ENCODE data around the gene CNTN5.
"Not testable (repeated sequence)": the region's sequence is repeated elsewhere in the genome, so short reads cannot be mapped to it uniquely, and the experiment has no call there.

Gene CNTN5

DNA sequence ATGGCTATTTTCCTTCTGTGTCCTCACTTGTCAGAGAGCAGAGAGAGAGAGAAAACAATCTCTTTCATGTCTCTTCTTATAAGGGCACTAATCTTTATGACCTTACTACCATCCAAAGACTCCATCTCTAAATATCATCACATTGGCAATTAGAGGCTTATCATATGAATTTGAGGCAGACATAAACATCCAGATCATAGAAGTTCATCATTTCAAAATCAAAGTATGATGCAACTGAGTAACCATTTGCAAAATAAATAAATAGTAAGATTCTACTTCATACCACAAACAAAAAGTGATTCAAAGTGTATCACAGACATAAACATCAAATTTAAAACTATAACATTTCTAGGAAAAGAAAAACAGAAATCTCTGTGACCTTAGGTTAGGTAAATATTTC is 1161.6 kb downstream of the CNTN5 start:
- no peak for DNase-seq (ENCODE audit: low read depth in 4 of 4, low spot score in 1 of 4)

DNA sequence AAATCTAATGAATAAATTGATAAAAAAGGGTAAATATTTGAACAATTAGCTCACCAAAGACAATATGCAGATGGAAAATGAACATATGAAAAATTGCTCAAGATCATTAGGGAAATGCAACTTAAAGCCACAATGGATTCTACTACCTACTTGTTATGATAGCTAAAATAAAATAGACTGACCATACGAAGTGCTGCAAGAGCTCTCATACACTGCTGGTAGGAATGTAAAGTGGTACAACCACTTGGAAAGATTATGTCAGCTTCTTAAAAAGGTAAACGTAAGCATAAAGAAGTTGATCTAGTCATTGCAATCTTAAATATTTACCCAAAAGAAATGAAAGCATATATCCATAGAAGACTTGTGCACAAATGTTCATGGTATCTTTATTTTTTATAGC is 1162.2 kb downstream of the CNTN5 start:
- no peak for DNase-seq (ENCODE audit: low read depth in 4 of 4, low spot score in 1 of 4)

DNA sequence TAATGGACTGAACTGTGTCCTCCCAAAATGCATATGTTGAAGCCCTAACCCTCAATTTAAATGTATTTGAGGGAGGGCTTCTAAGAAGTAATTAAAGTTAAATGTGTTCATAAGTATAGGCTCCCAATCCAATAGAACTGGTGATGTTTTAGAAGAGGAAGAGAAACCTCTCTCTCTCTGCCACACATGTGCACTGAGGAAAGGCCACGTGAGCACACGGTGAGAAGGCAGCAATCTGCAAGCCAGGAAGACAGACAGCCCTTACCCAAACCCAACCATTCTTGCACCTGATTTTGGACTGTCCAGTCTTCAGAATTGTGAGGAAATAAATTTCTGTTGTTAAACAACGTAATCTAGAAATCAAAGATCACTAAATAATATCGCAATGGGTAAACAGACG is 1164.8 kb downstream of the CNTN5 start:
- DNase-seq (ENCODE audit: low read depth in 4 of 4, low spot score in 1 of 4): no peak

DNA sequence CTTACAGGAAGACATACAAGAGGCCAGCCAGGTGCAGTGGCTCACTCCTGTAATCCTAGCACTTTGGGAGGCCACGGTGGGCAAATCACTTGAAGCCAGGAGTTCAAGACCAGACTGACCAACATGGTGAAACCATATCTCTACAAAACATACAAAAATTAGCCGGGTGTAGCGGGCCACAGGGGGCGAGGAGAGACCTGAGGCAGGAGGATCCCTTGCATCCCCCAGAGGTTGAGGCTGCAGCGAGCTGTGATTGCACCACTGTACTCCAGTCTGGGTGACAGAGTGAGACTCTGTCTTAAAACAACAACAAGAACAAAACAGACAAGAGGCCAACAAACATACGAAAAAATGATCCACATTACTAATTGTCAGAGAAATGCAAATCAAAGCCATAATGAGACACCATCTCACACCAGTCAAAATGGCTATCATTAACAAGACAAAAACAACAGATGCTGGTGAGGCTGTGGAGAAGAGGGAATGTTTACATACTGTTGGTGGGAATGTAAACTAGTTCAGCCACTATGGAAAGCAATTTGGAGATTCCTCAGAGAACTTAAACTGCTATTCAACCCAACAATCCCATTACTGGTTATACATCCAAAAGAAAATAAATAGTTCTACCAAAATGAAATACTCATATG is 1167.5 kb downstream of the CNTN5 start:
- no peak for DNase-seq (ENCODE audit: low read depth in 4 of 4, low spot score in 1 of 4)

DNA sequence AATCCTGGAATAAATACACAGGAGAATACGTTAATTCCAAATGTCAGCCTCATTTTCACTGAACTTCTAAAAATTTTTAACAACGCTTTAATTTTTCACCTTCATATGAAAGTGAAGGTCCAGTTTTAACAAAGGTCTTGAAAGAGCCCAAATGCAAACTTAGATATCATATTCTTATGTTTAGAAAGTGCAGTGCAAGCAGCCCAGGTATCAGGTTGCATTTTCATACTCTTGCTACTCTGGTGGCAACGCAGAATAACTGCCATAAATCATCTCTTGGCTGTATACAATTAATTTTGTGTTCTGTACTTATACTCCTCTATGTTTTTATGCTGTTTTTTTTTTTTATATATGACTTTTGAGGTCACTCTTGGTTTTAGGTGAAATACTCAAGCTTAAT is 1169.6 kb downstream of the CNTN5 start:
- DNase-seq (ENCODE audit: low read depth in 4 of 4, low spot score in 1 of 4): no peak

DNA sequence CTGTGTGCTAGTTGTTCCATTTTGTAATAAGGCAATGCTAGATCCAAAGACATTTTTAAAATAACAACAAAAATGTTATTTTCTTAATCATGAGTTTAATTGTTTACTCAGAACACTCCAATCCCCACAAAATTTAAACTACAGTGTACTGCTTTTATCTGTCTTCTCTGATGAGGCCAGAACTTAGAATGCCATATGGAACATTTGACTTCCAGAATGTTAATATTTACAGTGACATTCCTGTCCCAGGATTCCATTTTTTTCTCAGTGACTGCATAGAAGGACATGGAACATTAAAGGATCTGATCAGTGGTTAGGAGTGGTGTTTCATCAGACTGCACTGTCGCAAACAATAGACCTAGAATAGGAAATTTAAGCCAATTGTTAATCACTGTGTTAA is 1171.4 kb downstream of the CNTN5 start:
- no peak for DNase-seq (ENCODE audit: low read depth in 4 of 4, low spot score in 1 of 4)

DNA sequence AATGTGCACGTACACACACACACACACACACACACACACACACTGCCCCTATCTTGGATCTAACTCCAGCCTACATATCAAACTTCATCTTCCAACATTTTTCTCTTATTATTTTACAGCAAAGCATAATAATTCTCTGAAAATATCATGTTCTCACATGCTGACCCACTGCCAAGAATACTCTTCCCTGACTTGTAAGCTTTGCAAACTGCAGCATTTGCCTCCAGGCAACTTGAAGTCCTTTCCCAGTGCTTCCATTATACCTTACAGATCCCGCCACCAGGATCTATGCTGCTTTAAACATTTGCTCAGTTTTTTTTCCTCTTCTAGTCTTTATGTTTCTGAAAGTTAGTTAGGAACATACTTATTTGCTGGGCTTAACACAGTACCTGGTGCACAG is 1183.0 kb downstream of the CNTN5 start:
- DNase-seq (ENCODE audit: low read depth in 4 of 4, low spot score in 1 of 4): no peak

DNA sequence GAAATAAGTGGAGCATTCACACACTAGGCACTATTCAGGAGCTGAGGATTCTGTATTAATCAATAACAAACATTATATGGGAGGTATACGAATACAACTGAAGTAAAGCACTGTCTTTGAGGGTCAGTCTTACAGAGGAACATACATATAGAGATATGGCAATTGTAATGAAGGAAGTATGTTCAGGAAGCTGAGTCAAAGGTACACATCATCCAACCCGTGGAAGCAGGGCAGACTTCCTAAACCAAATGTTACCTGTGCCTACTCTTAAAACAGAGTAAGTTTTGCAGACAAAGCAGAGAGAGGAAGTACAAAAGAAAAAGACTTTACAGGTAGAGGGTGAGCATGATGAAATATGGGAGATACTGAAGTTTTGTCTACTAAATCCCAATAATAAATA is 1185.2 kb downstream of the CNTN5 start:
- DNase-seq (ENCODE audit: low read depth in 4 of 4, low spot score in 1 of 4): no peak

DNA sequence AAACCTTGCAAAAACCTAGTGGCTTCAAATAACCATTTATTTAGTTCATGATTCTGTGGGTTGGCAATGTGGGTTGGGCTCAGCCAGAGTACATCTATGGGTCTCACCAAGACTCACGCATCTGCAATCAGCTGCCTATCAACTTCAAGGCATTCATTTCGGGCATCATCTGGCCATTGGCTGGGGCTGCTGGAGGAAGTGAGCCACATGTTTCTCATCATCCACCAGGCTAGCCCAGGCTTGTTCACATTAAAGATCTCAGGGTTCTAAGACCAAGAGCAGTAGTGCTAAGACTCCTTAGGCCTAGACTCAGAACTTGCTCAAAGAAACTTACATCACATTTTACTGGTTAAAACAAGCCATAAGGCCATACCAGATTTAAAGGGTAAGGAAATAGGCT is 1187.5 kb downstream of the CNTN5 start:
- no peak for DNase-seq (ENCODE audit: low read depth in 4 of 4, low spot score in 1 of 4)

DNA sequence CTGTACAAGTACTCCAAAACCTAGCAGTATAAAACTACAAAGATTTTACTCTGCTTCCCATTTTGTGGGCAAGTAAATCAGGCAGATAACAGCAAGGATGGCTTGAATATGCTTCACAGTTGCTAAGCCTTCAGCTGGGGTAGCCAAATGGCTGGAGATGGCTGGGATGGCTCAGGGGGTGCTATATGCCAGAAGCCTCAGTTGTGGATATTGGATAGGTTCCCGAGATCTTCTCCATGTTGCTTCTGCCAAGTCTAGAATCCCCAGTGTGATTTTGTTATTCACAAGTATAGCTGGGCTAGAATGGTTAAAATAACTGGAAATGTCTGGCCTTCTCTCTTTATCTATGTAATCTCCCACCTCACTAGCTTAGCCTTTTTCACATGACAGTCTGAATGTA is 1194.0 kb downstream of the CNTN5 start:
- DNase-seq (ENCODE audit: low read depth in 4 of 4, low spot score in 1 of 4): no peak

DNA sequence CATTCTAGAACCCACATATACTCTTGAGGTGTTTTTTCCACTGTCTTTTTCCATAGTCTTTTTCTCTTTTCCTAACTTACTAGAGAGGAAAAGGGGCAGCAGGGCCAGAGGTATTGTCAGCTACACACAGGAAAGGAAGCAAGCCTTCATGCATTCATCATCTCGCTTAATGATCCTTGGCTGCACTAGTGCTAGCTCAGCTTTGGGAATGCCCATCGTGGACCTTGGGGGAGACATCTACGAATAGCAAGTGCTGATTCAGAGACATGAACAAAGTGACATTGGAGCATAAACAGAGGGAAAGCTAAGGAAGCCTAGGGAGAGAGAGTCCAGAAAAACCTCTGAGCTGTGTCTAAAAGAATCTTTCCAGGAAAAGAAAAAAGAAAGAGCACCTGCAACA is 1200.1 kb downstream of the CNTN5 start:
- no peak for DNase-seq (ENCODE audit: low read depth in 4 of 4, low spot score in 1 of 4)

DNA sequence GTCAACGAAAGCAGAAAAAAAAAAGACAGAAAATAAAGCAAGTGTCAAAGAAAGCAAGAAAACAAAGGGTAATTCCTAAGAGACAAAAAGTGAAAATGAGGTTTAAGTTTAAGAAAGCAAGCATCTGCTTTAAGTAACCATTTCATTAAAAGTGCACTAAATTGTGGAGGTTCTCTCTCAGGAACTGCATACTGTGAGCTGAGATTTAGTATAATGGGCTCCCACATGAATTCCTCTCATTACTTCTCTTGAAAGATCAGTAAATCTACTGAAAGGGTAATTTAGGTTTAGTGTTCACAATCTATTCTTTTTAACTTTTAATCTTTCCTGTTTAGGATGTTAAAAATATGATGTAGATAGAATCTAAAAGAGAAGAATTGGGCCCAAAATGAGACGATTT is 1201.0 kb downstream of the CNTN5 start:
- DNase-seq (ENCODE audit: low read depth in 4 of 4, low spot score in 1 of 4): no peak

DNA sequence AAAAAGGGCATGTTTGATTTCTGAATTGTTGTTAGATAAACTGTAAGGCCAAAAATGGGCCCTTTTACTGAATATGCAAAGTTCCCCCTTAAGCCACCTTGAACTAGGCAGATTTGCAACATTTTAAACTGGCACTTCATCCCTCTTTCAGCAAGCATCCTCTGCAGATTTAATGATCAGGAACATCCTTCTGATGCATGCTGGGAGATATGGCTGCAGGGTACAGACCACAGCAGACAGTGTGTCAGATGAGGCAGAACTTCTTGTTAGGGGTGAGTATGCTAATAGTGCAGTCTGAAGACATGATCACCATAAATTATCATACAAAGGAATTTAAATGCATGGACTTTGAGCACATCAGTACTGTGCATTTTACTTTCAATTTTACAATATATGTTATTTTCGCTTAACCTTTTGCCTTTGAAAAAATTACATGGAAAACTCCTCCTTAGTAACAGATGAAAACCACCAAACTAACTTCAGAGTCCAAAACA is 1203.8 kb downstream of the CNTN5 start:
- no peak for DNase-seq (ENCODE audit: low read depth in 4 of 4, low spot score in 1 of 4)

DNA sequence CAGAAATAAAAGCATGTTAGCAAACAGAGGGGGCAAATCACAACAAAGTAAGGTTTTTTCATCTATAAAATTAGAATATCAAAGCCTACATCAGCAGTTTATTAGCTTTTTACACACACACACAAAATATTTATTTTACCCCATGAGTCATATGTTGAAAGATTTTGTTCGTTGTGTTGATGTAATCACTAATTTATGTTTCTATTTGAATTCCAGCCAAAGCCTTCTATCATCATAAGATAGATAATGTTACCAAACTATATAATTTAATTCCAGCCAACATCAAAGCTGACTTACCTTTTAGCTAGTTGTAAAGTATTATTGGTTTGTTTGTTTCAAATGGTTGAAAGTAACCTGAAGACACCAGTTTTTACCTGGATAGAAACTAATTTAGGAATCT is 1208.3 kb downstream of the CNTN5 start:
- DNase-seq (ENCODE audit: low read depth in 4 of 4, low spot score in 1 of 4): no peak

DNA sequence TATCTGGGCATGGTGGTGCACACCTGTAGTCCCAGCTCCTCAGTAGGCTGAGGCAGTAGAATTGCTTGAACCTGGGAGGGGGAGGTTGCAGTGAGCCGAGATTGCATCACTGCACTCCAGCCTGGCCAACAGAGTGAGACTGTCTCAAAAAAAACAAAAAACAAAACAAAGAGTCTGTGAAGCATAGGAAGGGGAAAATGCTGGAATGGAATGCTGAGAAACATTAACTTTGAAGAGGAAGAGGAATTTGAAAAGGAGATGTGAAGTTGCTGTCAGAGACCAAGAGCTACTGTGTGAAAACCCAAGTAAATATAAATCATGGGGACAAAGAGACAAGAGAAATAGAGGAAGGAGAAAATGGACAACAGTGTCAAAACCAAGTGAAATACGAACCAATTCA is 1211.3 kb downstream of the CNTN5 start:
- DNase-seq (ENCODE audit: low read depth in 4 of 4, low spot score in 1 of 4): no peak

DNA sequence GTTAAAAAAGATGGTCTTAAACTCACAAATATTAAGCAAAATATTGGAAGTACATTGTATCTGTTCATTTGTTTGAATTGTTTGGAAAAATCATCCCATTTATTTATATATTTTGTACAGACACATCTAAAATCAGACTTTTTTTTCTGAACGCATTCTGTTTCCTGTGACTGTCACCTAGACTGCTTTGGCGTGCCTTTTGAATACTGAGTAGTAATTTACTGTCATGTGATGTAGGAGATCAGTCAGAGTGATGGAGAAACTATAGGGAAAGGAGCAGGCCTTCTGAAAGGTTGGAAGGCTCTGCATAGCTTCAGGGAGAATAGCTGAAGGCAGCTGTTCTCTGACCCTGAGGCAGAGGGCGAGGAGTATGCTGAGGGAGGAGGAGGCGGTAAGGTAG is 1214.3 kb downstream of the CNTN5 start:
- DNase-seq (ENCODE audit: low read depth in 4 of 4, low spot score in 1 of 4): no peak

DNA sequence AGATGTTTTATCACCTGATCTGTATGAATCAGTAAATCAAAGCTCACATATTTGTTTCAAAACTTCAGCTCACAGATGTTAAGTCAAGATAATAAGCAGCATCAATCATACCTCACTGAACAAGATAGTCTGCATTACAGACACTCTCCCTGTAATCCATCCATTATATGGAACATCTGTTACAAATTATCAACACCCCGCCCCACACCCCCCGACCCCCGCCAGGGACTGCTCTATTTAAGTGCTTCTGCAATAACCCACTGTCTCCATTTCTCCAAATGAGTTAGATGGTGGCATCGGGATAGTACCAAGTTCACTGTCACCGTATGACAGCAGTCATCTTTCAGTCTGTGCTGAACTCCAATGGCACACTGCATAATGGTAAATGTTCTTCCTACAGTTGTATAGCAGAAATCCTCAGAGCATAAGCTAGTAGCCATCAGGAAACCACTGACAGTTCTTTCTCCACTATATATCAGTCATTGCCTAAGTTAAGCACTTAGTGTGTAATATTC is 1219.3 kb downstream of the CNTN5 start:
- no peak for DNase-seq (ENCODE audit: low read depth in 4 of 4, low spot score in 1 of 4)

DNA sequence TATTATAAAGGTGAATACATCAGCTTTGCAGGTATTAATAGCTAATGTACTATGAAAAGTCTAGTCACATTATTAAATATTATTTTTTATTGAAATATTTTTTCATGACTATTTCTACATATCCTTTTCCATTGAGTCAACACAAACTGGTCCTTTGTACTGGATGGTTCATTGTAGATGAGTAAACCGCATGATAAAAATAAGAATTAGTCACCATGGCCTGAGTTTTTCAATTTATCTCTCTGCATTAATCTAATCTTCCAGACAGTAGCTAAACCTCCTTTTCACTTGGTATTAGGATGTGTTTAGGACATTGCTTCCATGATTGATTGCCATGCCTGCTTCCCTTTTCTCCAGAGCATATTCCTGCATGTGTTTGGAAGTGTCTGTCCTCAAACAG is 1227.0 kb downstream of the CNTN5 start:
- no peak for DNase-seq (ENCODE audit: low read depth in 4 of 4, low spot score in 1 of 4)

DNA sequence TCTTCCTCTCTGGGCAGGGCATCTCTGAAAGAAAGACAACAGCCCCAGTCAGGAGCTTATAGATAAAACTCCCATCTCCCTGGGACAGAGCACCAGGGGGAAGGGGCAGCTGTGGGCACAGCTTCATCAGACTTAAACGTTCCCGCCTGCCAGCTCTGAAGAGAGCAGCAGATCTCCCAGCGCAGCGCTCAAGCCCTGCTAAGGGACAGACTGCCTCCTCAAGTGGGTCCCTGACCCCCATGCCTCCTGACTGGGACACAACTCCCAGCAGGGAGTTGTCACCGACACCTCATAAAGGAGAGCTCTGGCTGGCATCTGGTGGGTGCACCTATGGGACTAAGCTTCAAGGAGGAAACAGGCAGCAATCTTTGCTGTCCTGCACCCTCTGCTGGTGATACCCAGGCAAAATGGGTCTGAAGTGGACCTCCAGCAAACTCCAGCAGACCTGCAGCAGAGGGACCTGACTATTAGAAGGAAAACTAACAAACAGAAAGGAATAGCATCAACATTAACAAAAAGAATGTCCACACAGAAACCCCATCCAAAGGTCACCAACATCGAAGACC is 1236.6 kb downstream of the CNTN5 start:
- not testable (repeated sequence) for DNase-seq (ENCODE audit: low read depth in 4 of 4, low spot score in 1 of 4)

DNA sequence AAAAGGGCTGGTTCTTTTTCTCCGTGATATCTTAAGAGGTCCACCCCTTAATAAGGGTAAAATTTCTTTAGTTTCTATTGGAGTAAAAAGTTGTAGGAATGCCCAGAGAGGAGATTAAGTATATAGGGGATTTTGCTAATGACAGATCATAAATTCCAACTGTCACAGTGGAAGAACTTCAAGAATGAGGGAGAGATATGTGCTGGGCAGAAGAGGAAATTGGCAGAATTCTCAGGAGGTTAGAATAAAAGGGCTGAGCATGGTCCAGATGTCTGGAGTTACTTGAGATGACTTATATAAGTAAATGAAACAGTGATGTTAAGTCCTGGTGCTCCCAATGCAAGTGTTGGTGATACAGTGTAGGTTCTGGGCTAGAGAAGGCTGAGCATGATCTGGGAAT is 1248.8 kb downstream of the CNTN5 start:
- no peak for DNase-seq (ENCODE audit: low read depth in 4 of 4, low spot score in 1 of 4)

DNA sequence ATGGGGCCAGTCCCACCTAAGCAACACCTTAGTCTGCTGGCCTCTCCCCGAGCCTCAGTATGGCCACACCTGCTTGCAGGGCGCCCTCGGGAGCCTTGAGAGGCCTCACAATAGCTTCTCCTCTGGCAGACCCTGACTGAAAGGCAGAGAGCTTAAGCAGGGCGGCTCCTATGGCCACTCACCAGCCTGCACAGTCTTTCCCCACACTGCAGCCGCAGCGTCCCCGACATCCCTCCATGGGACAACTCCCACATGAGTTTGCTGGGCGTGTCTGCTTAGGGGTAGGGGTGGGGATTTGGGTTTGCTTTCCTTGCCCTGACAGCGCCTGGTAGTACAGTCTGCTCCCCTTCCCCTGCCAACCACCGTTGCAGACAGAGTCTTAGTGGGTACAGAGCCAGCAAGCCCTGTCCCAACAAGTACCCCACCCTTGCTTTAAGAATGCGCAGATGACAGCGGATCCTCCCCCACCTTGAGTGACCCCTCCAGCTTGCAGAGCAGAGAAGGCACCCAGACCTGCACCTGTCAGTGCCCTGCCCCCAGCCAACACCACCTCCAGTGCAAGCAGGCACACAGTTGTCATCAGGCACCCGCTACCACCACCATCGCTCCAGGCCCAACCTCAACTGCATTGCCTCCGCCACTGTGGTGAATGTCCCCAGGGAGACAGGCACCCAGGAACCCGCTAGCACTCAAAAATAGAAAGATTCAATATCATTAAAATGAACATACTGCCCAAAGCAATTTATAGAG is 1252.5 kb downstream of the CNTN5 start:
- no peak for DNase-seq (ENCODE audit: low read depth in 4 of 4, low spot score in 1 of 4)

DNA sequence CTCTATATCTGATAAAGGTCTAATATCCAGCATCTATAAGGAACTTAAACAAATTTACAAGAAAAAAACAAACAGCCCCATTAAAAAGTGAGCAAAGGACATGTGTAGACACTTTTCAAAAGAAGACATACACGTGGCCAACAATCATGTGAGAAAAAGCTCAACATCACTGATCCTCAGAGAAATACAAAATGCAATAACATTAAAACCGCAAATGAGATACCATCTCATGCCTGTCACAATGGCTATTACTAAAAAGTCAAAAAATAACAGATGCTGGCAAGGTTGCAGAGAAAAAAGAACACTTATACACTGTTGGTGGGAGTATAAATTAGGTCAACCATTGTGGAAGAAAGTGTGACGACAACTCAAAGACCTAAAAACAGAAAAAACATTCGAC is 1253.7 kb downstream of the CNTN5 start:
- DNase-seq (ENCODE audit: low read depth in 4 of 4, low spot score in 1 of 4): not testable (repeated sequence)

Data from stimulated activated CD4-positive, alpha-beta T cell treated with anti-CD3 and anti-CD28 coated beads, Interleukin-1b, Interleukin-23, amount 100 ng/mL, for 24 hours (primary cell).